ENCODE results near the gene MYO1D. TPM values are rescaled to one million over a fixed set of nuclear protein-coding genes. Genes with fewer than 3 reads are reported as not detected.

Gene MYO1D
- total and polyA plus RNA-seq, 4 donors, result 4.5 to 22.9 (median 13.3) TPM

GRCh38 chr17:32879134-32879533 is 2.2 kb upstream of the MYO1D start:
- 33% methylated on average over 1 of the region's 1 CpG for WGBS
- Histone ChIP-seq H3K4me1 (ENCODE audit: control insufficient read depth in 4 of 4, insufficient read depth in 4 of 4, low read length in 3 of 4) (peaks cover 2 to 16% (median 7%) of the 10 kb centered on the region in 4 donors), H3K9ac (ENCODE audit: low read depth in 1 of 2, low read length in 2 of 2) (no peak overlapping the region), H3K9me3 (ENCODE audit: control insufficient read depth in 4 of 4, low read length in 3 of 4) (no peaks in the 10 kb centered on the region), H3K27ac (ENCODE audit: low read depth in 1 of 2, low read length in 2 of 2) (no peak overlapping the region), H3K36me3 (ENCODE audit: control insufficient read depth in 4 of 4, insufficient read depth in 3 of 4, low read depth in 1 of 4, low read length in 3 of 4) (no peaks in the 10 kb centered on the region), H3K4me3 (ENCODE audit: low read depth in 1 of 3, low read length in 3 of 3) (no peak overlapping the region), H3K27me3 (ENCODE audit: control insufficient read depth in 4 of 4, insufficient read depth in 4 of 4, low read length in 3 of 4) (no peaks in the 10 kb centered on the region)
- no peak for DNase-seq (ENCODE audit: low spot score)
- TF ChIP-seq HNF4A (conservative IDR thresholded peaks at IDR 0.05) (peak; percentile 43 to 50), ATF3 (IDR thresholded peaks at IDR 0.05) (no peak)

- WGBS, result 93% methylated on average over 3 of the region's 3 CpGs
- H3K9me3 ChIP-seq (ENCODE audit: control insufficient read depth in 4 of 4, low read length in 3 of 4), result no peaks in the 10 kb centered on the region
- no peak overlapping the region for H3K27ac ChIP-seq (ENCODE audit: low read depth in 1 of 2, low read length in 2 of 2)
- H3K4me3 ChIP-seq (ENCODE audit: low read depth in 1 of 3, low read length in 3 of 3), result no peak overlapping the region
- no peak for DNase-seq (ENCODE audit: low spot score)
- H3K27me3 ChIP-seq (ENCODE audit: control insufficient read depth in 4 of 4, insufficient read depth in 4 of 4, low read length in 3 of 4), result no peaks in the 10 kb centered on the region
- H3K4me1 ChIP-seq (ENCODE audit: control insufficient read depth in 4 of 4, insufficient read depth in 4 of 4, low read length in 3 of 4), result peaks cover 2 to 16% (median 7%) of the 10 kb centered on the region in 4 donors
- no peak overlapping the region for H3K9ac ChIP-seq (ENCODE audit: low read depth in 1 of 2, low read length in 2 of 2)
- TF ChIP-seq RAD21 (IDR thresholded peaks at IDR 0.05) (no peak), HNF4G (IDR thresholded peaks at IDR 0.05) (no peak), YY1 (IDR thresholded peaks at IDR 0.05) (no peak), TAF1 (conservative IDR thresholded peaks at IDR 0.05) (no peak), MAX (IDR thresholded peaks at IDR 0.05) (no peak), EGR1 (IDR thresholded peaks at IDR 0.05; ENCODE audit: low read depth in 2 of 2) (no peak), ZBTB33 (IDR thresholded peaks at IDR 0.05) (no peak), NR2F2 (IDR thresholded peaks at IDR 0.05) (no peak), REST (IDR thresholded peaks at IDR 0.05) (no peak), HNF4A (conservative IDR thresholded peaks at IDR 0.05) (no peak), FOXA2 (IDR thresholded peaks at IDR 0.05) (no peak), RXRA (IDR thresholded peaks at IDR 0.05) (no peak), FOXA1 (IDR thresholded peaks at IDR 0.05) (no peak), GABPA (IDR thresholded peaks at IDR 0.05 in 1 of 2, conservative IDR thresholded peaks at IDR 0.05 in 1 of 2) (no peak), SP1 (IDR thresholded peaks at IDR 0.05) (no peak), JUND (IDR thresholded peaks at IDR 0.05) (no peak)
- H3K36me3 ChIP-seq (ENCODE audit: control insufficient read depth in 4 of 4, insufficient read depth in 3 of 4, low read depth in 1 of 4, low read length in 3 of 4), result no peaks in the 10 kb centered on the region
Measured at GRCh38 chr17:32878211-32878610, 1.3 kb upstream of the MYO1D start.

Data from liver (tissue), 9 donors.